CD4-positive, alpha-beta T cell treated with Interleukin-4 for 4 hours (primary cell): ENCODE measurements around the gene NEO1.
"Not testable (repeated sequence)": the region's sequence is repeated elsewhere in the genome, so short reads cannot be mapped to it uniquely, and the experiment has no call there.

Source experiments
- DNase-seq: peaks from one replicate; pipeline ENCODE4 v3.0.0-alpha.2; 2020

NEO1 gene

GRCh38 chr15:73142802-73143762 lies 90.8 kb downstream of the NEO1 start:
- DNase-seq, result peak; percentile 19

- DNase-seq, result no peak
Observed at GRCh38 chr15:73143763-73144155, 91.5 kb downstream of the NEO1 start.

GRCh38 chr15:73146419-73146818 lies 94.2 kb downstream of the NEO1 start:
- DNase-seq, result no peak

GRCh38 chr15:73150831-73151230 lies 98.6 kb downstream of the NEO1 start:
- no peak for DNase-seq

- DNase-seq, result no peak
Observed at GRCh38 chr15:73153024-73153423, 100.8 kb downstream of the NEO1 start.

- DNase-seq, result no peak
Observed at GRCh38 chr15:73153447-73153846, 101.2 kb downstream of the NEO1 start.

- DNase-seq, result no peak
Observed at GRCh38 chr15:73156431-73157191, 104.3 kb downstream of the NEO1 start.

- no peak for DNase-seq
Observed at GRCh38 chr15:73161546-73161945, 109.3 kb downstream of the NEO1 start.

- DNase-seq, result no peak
Observed at GRCh38 chr15:73165435-73165834, 113.2 kb downstream of the NEO1 start.

- no peak for DNase-seq
Observed at GRCh38 chr15:73165844-73166243, 113.6 kb downstream of the NEO1 start.

- DNase-seq, result not testable (repeated sequence)
Observed at GRCh38 chr15:73166711-73167110, 114.4 kb downstream of the NEO1 start.

GRCh38 chr15:73168487-73168886 lies 116.2 kb downstream of the NEO1 start:
- no peak for DNase-seq

GRCh38 chr15:73171711-73172110 lies 119.4 kb downstream of the NEO1 start:
- DNase-seq, result no peak

- DNase-seq, result no peak
Observed at GRCh38 chr15:73172508-73172907, 120.2 kb downstream of the NEO1 start.

- no peak for DNase-seq
Observed at GRCh38 chr15:73174171-73174570, 121.9 kb downstream of the NEO1 start.

GRCh38 chr15:73175382-73175781 lies 123.1 kb downstream of the NEO1 start:
- no peak for DNase-seq

- no peak for DNase-seq
Observed at GRCh38 chr15:73176598-73176997, 124.3 kb downstream of the NEO1 start.

- DNase-seq, result no peak
Observed at GRCh38 chr15:73183071-73183470, 130.8 kb downstream of the NEO1 start.

- DNase-seq, result no peak
Observed at GRCh38 chr15:73190189-73190601, 137.9 kb downstream of the NEO1 start.

GRCh38 chr15:73195166-73195565 lies 142.9 kb downstream of the NEO1 start:
- no peak for DNase-seq

- no peak for DNase-seq
Observed at GRCh38 chr15:73196113-73196512, 143.8 kb downstream of the NEO1 start.

GRCh38 chr15:73200339-73200738 lies 148.1 kb downstream of the NEO1 start:
- no peak for DNase-seq

GRCh38 chr15:73210630-73211029 lies 158.4 kb downstream of the NEO1 start:
- DNase-seq, result no peak

GRCh38 chr15:73212424-73212823 lies 160.2 kb downstream of the NEO1 start:
- DNase-seq, result no peak
